HG03025 (cell line): Measurements from ENCODE around the gene ROR1.

ENCODE experiments used
- ATAC-seq: cut with Tn5 transposase; IDR thresholded peaks from one replicate; pipeline ENCODE4 v1.9.1; 2021; ENCODE audit warnings: mild to moderate bottlenecking, moderate library complexity; ENCODE audit not compliant: unreplicated experiment, low FRiP score

The ROR1 gene

DNA sequence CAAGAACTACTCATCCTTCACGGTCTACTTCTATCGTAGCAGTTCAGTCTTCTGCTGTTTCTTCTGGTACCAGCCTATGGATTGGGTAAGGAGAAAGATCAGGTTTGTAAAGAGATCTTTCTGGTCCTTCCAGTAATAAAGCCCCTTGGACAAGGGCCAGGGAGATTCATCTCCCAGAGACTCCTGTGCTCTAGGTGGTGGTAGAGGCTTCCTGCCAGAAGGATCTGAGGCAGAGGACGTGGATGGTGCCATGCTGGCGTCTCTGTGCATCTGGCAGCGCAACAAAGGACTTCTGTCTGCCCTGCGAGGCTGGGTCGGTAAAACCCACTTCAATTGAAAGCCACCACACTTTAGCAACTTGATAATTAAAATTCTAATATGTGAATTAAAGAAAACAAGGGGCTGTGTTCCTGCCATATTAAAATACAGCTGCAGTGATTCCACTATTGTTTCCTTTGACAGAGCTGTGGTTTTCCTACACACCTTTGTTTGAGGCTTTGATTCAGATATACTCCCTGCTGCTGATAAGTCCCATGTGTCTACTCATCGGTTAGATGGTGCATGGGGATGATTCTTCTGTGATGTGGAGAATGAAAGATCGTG is 73.6 kb downstream of the ROR1 start:
- ATAC-seq, result no peak

DNA sequence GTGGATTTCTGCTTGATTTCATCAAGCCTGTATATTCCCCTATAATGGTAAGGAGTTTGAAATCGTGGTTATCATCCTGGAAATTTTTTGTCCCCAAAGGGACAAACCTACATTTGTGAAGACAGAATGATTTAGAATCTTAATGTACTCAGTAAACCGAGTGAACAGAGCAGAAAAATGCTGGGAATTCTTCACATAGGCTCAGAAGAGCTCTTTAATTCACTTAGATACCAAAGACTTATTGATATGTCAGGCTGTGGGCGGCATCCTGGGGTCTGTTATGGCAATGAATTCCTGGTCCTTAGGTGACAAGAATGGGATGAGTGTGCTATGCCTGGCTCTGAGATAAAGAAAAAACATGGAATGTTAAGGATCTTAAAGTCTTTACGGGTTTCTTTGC is 74.9 kb downstream of the ROR1 start:
- no peak for ATAC-seq

DNA sequence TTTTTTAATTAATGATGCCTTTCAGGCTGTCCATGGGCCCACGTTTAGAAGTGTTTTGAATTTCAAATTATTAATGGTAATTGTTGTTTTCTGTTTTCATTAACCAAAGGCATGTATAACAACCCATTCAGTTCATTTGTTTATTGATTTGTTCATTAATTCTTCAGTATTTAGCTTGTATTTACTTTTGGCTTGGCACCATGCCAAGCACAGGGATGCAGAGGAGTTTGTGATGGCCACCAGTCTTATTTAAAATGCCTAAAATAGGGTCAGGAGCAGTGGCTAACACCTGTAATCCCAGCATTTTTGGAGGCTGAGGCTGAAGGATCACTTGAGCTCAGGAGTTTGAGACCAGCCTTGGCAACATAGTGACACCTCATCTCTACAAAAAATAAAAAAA is 75.3 kb downstream of the ROR1 start:
- ATAC-seq, result no peak

DNA sequence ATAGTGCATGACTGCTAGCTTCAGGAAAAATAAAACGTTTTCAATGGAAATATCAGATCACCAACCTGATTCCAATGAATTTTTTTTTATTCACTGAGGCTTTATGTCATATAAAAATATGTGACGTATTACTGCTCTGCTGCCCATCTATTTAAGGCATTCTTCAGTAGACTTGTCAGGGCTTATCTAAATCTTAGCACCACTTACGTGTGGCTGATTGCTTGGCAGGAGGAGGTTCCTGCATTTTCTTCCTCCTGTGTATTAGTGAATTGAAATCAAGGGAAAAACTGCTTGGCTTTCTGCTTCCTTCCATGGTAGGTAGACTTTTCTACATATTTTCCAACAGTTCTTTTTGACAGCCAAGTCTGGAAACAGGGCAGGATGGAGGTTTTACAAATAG is 80.3 kb downstream of the ROR1 start:
- ATAC-seq, result no peak

DNA sequence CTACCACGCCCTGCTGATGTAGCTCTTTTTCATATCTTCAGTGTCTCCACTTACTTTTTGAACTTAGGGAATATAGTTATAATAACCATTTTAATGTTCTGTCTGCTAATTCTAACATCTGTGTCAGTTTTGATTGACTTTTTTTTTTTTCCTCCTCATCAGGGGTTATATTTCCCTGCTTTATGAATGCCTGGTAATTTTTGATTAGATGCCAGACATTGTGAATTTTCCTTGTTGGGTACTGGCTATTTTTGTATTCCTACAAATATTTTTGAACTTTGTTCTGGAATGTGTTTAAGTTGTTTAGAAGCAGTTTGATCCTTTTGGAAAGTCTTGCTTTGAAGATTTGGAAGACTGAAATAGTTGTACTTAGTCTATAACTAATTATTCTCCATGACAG is 82.1 kb downstream of the ROR1 start:
- ATAC-seq, result no peak

DNA sequence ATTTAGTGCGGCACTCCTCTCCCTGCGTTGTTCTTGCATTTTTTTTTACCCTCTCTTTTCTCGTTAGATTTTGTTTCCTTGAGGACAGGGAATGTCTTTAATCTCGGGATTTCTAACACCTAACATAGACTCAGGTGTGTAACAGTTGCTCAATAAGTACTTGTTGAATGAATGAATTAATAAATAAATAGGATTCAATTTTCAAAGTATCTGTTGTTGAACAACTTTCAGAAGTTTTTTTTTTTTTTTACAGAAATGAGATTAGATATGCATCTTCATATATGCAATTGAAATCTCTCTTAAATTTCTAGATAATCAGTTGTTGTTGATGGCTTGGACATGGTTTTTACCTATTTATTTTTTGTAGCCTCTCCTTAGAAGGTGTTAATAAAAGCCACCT is 83.1 kb downstream of the ROR1 start:
- no peak for ATAC-seq

DNA sequence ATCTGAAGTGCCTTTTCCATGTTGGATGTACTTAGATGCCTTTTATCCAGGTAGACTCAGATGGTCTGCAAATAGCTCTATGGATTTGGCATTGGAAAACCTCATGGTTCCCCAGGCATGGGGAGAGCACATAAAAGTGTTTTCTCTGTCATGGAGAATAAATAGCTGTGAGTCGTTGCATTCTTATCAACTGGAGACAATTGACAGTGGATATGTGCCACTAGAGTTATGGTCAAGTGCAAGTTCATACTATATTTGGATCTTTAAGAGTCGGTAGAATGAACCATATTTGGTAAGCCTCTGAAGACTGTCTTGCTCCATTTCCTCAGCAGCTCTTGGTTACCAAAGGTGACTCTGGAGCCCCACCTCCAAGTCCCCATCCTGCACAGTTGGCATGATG is 83.7 kb downstream of the ROR1 start:
- ATAC-seq, result no peak

DNA sequence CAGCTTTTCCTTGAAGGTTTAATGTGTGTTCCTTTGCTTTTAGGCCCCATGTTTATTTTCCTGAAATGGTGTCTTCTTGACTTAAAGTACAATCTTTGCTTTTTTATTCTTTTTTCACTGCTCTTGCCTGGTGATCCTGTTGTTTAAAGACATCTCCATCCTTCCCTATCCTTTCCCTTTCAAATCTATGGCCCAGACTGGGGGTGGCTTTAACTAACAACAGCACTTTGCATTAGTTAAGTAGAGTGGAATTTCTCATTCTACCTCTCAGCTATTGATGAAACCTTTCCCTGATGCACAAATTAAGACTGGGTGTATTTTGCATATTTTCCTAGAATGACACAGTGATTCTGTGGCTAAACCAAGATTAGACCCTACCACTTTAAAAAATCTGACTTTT is 84.3 kb downstream of the ROR1 start:
- ATAC-seq, result no peak

DNA sequence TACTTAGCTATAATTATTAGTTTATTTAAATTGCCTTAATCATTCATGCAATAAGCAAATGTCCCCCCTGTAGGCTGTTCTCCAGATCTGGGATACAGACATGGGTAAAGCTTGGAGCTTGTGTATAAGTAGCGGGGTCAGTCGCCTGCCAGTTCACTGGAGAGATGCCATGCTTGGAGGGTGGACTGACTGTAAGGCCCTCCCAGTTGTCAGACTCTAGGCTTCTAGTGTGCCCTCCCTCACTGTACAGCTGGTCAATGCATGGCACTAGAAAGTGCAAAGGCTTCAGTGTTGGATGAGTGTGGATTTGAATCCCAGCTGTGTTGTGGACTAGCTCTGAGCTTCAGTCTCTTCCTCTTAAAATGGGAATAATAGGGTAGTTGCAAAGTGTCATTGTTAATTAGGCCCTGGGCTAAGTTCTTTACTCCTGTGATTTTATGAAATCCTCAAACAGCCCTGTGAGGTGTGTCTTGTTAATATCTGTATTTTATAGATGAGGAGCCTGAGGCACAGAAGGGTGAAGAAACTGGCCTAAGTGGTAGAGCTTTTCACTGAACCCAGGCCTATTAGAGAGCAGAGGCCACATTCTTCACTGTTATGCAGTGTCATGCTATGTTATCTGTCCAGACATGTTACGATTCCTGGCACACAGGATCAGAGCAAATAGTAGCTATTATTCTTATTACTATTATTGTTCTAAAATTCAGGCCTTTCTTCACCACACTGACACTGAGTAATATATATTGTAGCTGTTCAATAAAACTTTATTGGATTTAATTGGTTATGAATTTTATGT is 85.9 kb downstream of the ROR1 start:
- ATAC-seq, result no peak

DNA sequence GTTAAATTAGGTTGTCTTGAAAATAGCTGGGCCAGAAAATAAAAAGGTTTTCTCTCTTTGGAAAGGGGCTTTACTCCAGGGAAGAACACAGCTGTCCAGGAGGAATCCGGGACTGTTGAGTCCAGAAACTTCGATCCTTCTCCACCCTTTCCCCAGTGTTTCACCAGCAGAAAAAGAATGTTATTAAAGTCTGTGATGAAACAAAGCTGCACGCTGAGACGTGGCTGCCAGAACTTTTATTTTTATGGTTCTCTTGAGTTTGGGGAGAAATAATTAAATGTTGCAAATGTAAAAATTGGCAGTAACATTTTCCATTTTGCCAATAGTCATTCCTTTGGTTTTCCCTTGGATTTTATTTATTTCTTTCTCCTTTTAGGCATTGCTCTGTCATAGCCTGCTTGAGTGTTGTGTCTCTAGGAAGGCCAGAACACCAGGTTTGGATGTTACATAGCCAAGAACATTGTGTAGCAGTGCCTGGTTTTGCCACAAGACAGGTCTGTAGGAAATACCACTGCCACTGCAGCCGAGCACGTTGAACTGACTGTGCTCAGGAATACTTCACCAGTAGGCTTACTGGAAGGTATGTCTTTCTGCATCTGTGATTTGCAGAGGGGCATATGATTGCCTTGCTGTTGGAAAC is 87.4 kb downstream of the ROR1 start:
- ATAC-seq, result no peak

DNA sequence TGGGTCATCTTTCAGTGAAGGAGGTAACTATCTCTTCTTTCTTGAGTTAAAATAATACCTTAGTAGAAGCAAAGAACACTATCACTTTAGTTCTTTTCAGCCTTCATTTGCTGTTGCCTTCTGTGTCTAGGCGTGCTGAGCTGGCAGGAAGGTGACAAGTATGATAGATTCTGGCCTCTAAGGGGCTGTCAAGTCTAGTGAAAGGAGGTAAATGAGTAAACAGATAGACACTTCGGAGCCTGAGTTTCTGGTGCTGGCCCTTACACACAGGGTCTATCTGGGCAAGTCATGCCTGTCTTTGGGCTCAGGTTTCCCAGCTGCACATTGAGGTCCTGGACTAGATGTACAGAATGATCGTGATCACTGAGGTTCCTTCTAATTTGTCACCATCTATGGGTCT is 89.3 kb downstream of the ROR1 start:
- ATAC-seq, result no peak

DNA sequence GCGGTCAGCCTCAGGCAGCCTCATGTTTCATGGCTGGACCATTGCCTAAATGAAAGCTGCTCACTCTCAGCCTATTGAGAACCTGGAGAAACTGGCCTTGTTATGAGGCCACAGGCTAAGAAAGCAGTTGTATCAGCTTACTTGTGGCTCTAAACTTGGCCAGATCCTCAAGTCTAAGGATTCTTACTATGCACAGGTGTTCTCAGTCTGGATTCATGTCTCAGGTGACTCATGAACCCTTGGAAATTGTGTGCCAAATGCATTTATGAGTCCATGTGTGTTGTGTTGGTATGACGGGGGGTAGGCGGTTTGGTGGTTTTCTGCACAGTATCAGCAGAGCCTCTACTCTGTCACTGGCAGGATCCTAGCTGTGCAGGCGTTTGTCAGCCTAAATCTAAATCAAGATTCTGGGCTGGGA is 90.4 kb downstream of the ROR1 start:
- no peak for ATAC-seq

DNA sequence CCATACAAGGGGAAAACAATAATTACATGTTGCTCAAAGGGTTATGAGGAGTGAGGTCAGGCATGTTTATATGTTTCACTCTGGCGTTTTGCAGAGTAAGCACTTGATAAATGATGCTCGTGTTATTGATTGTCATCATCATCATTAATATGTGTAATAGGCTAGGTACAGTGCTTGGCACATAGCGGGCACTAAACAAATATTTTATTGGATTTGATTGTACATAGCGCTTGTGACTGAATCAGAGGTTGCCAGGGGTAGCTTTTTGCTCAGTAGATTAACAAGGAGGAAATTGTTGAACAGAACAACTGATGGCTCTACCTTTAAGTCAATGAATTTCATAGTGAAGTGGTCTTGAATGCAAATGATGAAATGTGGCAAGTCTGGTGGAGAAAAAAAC is 91.7 kb downstream of the ROR1 start:
- no peak for ATAC-seq

DNA sequence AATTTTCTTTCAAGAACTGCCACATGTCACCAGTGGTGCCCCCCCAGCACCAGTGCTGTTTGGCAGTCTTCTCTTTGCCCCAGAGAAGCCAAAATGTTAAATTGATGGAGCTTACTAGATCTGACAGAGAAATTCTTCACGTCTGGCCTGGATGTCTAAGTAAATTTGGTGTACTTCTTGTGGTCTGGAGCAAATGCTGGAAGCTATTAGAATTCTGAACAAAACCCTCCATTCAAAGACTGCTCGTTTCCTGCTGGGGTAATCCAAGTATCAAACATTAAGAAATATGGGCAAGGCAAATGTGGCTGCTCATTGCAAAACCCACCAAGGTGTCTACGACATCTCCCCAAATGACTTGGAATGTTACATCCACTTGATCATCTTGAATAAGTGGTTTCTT is 92.3 kb downstream of the ROR1 start:
- ATAC-seq, result no peak

DNA sequence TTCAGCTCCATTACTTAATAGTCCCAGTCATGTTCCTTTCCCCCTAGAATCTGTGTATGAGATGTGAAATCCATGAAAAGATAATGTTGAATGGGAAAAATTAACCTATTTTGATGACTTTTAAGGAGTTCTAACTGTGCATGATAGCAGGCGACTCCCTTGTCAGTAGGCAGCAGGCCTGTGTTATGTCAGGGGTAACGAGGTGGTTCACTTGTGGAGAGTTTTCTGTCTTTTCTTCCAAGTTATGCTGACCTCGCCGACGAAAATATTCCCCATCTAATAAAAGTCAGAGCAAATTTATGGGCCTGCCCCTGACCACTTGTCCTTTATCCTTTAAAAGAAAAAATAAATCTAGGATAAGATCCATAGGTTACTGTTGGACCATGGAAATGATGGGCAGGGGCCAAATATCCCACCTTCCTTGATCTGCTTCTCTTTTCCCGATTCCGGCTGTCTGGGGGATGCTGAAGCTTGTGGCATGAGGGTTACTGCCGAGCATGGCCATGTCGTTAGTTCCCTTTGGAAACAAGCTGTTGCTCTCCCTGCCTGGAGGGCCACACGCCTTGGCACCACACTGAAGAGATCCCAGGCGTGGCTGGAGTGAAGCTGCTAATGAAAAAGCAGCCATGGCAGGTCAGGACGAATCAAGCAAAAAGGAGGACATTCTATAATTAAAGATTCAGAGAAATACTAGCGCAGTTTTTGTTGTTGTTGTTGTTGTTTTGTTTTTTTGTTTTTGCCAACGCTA is 93.8 kb downstream of the ROR1 start:
- ATAC-seq, result no peak

DNA sequence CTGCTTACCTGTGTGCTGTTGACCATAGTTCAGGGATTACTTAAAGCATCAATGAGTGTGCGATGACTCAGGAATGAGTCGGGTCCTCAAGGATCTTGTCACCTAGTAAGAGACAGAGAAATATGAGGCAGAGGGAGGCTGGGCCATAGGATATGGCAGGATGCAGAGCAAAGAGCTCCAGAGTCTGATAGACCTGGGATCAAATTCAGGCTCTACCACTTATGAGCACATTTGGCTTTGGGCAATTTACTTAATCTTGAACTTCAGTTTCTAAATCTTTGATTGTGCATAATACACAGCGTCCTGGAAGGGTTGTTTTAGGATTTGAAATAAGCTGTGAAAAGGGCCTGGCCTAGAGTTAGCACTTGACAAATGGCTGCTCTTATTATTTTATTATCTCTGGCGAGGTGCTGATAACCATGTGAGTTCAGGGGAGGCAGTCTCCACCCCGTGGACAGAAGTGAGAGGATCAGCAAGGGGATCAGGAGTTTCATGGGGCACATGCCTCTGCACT is 94.5 kb downstream of the ROR1 start:
- no peak for ATAC-seq

DNA sequence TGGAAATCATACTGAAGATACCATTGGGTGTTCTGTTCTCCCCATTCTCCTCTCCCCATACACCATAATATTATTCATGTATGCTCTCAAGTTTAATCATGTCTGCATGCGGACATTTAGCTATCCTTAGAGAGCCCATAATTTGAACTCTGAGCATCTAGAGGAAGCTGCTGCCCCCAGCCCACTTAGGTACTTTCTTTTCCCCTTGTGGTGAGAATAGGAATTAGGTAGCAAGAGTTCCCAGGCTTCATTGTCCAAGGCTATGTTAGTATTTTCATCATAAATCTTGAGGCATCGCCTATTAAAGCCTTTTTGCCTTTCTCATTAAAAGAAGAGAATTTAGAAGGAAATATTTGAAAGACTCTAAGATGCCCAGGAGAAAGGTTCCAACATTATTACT is 96.3 kb downstream of the ROR1 start:
- no peak for ATAC-seq

DNA sequence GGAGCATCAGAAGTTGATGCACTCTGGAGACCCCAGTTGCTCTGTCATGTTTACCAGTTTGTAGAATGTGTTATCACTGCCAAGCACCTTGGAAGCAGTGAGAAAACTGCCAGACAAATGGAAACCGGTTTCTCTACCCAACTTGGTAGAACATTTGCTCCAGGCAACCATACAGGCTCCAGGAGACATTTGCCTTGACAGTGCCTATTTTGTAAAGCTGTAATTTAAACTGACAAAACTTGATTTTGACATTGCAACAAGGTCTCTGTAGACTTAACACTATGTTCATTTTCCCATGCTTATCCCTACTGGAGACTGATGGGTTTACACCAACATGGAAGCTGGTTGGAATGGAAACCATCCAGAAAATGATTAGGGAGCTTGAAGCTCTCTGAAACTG is 97.6 kb downstream of the ROR1 start:
- ATAC-seq, result no peak

DNA sequence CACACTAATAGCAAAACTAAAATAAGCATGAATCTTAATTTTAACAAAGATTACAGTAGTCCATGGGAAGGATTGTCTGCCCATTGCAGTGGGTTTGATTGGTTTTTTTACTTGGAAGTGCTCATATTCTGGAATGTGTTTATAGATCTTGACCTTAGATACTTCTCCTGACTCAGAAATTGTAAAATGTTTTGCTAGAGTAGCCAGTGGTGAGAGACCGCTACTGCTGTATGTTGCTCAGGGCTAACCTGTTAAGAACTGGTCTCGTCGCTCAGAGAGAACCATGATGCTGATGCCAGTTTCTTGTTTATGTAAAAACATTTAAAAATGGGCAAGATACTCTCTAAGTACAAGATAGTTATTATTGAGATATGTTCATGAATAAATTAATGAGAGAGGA is 99.9 kb downstream of the ROR1 start:
- no peak for ATAC-seq

DNA sequence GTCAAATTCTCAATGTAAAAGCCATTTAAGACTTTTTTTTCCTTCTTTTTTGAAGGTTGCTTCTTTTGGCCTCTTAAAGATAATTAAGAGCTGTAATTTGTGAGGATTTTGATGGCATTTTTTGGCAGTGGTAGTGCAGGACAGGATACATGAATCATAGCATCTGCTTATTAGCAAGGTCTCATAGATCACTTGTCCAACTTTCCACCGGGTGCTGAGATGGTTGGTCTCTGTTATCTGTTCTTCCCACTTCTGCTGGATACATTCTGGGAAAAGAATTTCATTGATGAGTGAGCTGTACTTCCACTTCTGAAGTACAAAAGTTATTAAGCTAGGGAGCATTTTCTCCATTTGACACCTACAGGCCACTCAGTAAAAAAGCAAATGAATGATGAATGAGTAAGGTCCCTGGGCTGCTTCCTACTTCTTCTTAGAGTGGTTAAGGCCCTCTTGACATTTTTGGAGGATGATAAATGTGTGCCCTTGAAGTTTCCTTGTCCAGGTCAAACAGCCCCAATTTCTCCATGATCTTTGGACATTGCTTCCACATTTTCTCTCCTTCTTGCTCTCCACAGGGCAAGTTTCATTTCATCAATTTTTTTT is 100.6 kb downstream of the ROR1 start:
- ATAC-seq, result no peak

DNA sequence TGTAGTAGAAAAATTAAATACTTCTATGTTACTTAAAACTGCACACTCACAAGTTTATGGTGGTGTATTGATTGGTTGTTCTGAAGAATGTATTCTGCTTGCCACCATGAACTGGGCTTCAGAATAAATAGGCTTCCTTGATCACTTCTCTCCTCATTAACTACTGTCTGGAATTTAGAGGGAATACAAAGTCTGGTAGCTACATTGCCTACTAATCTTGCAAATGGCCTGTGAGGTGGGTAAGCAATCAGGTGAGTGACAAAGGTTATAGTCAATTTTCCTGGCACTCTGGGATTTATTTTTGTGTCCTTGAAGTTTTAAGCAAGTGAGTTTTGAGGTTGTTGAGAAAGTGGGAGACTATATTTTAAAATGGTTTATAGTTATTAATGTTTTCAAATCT is 101.8 kb downstream of the ROR1 start:
- ATAC-seq, result no peak
